IgD-negative memory B cell (primary cell): ENCODE data around the gene KCNQ1. TPM values are rescaled to one million over a fixed set of nuclear protein-coding genes. Genes with fewer than 3 reads are reported as not detected.

Experiments
- H3K27ac Mint-ChIP-seq, 3 donors: one replicate each; pipeline ENCODE4 v1.8.0; 2020 to 2022; ENCODE audit warnings: mild to moderate bottlenecking in 3 of 3, mixed read lengths in 3 of 3, moderate library complexity in 1 of 3
- H3K27me3 Mint-ChIP-seq: one replicate; pipeline ENCODE4 v1.8.0; 2021; ENCODE audit warnings: mixed read lengths
- H3K36me3 Mint-ChIP-seq: one replicate; pipeline ENCODE4 v1.8.0; 2020; ENCODE audit warnings: mild to moderate bottlenecking, mixed read lengths
- H3K4me1 Mint-ChIP-seq, 3 donors: one replicate each; pipeline ENCODE4 v1.8.0; 2020 to 2022; ENCODE audit warnings: mixed read lengths in 3 of 3, mild to moderate bottlenecking in 1 of 3
- H3K4me3 Mint-ChIP-seq, 4 donors: one replicate each; pipeline ENCODE4 v1.8.0; 2020 to 2022; ENCODE audit warnings: mild to moderate bottlenecking in 4 of 4, mixed read lengths in 4 of 4, moderate library complexity in 3 of 4
- H3K9me3 Mint-ChIP-seq, 3 donors: one replicate each; pipeline ENCODE4 v1.8.0; 2020 to 2021; ENCODE audit warnings: mixed read lengths in 3 of 3, mild to moderate bottlenecking in 1 of 3
- polyA plus RNA-seq: library from polyadenylated mRNA; unstranded; fragments of 300-500 nt; fragmentation: Illumina TruSeq; gene quantifications from one replicate; pipeline ENCODE4 v1.2.3, GENCODE V29; 2021

Gene KCNQ1
- polyA plus RNA-seq, 1 donor from 2014 or later, result 20.5 TPM

DNA sequence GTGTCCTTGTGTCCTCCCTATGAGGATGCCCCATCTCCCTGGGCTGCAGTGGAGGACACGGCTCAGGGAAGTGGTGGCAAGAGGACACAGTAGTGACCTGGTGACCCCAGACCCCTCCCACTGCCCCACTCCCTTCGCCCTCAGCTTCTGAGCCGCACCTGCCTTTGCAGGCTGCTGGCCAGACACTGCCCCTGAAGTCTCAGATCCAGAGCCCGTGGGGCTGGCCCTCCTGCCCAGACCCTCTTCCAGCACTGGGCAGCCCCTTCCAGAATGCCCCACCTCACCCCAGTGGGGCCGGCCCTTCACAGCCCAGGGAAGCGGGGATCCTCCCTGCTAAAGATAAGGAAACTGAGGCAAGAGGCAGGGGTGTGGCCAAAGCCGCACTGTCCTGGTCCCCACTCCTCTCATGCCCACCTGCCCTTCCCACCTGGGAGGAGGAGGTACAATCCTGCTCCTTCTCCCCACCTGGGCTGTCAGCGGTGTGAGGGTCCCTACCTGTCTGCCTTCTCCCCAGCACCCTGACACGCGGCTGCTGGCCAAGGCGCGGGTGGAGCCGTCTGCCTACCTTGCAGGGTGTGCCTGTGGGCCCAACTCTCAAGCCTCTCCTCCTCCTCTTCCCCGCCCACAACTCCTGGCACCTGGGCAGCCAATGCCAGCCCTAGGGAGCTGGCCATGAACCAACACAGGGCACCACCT is 17.8 kb upstream of the KCNQ1 start:
- H3K27me3 Mint-ChIP-seq, result no peaks in the 10 kb centered on the region
- no peak overlapping the region for H3K4me3 Mint-ChIP-seq
- no peak overlapping the region for H3K27ac Mint-ChIP-seq
- H3K36me3 Mint-ChIP-seq, result no peaks in the 10 kb centered on the region
- no peaks in the 10 kb centered on the region for H3K4me1 Mint-ChIP-seq
- no peaks in the 10 kb centered on the region for H3K9me3 Mint-ChIP-seq

GRCh38 chr11:2427721-2428321 is 17.0 kb upstream of the KCNQ1 start:
- H3K27ac Mint-ChIP-seq, result no peak overlapping the region
- no peaks in the 10 kb centered on the region for H3K36me3 Mint-ChIP-seq
- H3K27me3 Mint-ChIP-seq, result no peaks in the 10 kb centered on the region

DNA sequence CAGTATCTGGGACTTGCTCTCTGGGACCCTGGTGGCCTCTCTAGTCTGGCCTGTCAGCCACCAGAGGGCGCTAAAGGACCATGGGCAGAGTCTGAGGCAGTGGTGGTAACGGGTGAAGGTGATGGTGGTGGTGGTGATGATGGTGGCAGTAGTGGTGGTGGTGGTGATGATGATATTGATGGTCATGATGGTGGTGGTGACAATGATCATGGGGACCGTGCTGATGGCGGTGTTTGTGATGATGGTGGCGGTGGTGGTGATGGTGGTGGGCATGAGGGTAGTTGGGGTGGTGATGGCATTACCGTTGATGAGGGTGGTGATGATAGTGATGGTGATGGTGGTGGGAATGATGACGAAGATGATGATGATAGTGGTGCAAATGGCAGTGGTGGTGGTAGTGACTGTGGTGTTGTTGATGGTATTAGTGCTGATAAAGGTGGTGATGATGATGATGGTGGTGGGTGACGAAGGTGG is 16.4 kb upstream of the KCNQ1 start:
- no peak overlapping the region for H3K27ac Mint-ChIP-seq
- no peaks in the 10 kb centered on the region for H3K27me3 Mint-ChIP-seq
- no peak overlapping the region for H3K4me3 Mint-ChIP-seq
- H3K9me3 Mint-ChIP-seq, result no peaks in the 10 kb centered on the region
- no peaks in the 10 kb centered on the region for H3K36me3 Mint-ChIP-seq
- H3K4me1 Mint-ChIP-seq, result no peaks in the 10 kb centered on the region

More at GRCh38 chr11:2427721-2428321, 17.0 kb upstream of the KCNQ1 start:
- Mint-ChIP-seq H3K9me3 (no peaks in the 10 kb centered on the region), H3K4me3 (no peak overlapping the region), H3K4me1 (no peaks in the 10 kb centered on the region)

DNA sequence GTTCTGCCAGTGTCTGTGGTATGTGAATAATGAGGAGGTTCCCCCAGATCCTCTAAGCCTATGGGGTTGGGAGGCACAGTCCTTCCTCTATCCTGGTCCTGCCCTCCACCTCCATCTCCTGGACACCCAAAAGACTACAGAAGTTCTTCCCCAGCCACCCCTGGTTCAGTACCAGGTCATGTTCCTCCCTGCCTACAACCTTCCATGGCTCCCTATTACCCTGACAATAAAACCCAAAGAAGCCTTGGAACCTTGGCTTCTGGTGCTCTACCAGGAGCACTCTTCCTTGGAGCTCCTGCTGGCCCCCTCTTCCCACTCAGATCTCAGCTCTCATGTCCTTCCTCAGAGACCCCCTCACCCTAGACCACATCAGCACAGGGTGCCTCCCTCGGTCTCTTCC is 13.4 kb upstream of the KCNQ1 start:
- Mint-ChIP-seq H3K27ac (no peak overlapping the region), H3K36me3 (no peaks in the 10 kb centered on the region), H3K4me1 (no peaks in the 10 kb centered on the region), H3K27me3 (no peaks in the 10 kb centered on the region), H3K4me3 (no peak overlapping the region), H3K9me3 (no peaks in the 10 kb centered on the region)

GRCh38 chr11:2432171-2432621 is 12.6 kb upstream of the KCNQ1 start:
- Mint-ChIP-seq H3K27ac (no peak overlapping the region), H3K4me3 (no peak overlapping the region), H3K9me3 (no peaks in the 10 kb centered on the region), H3K4me1 (no peaks in the 10 kb centered on the region), H3K27me3 (no peaks in the 10 kb centered on the region), H3K36me3 (no peaks in the 10 kb centered on the region)

GRCh38 chr11:2432628-2433071 is 12.2 kb upstream of the KCNQ1 start:
- Mint-ChIP-seq H3K4me3 (no peak overlapping the region), H3K27me3 (peaks cover 2% of the 10 kb centered on the region), H3K4me1 (no peaks in the 10 kb centered on the region), H3K27ac (no peak overlapping the region), H3K36me3 (no peaks in the 10 kb centered on the region), H3K9me3 (no peaks in the 10 kb centered on the region)

DNA sequence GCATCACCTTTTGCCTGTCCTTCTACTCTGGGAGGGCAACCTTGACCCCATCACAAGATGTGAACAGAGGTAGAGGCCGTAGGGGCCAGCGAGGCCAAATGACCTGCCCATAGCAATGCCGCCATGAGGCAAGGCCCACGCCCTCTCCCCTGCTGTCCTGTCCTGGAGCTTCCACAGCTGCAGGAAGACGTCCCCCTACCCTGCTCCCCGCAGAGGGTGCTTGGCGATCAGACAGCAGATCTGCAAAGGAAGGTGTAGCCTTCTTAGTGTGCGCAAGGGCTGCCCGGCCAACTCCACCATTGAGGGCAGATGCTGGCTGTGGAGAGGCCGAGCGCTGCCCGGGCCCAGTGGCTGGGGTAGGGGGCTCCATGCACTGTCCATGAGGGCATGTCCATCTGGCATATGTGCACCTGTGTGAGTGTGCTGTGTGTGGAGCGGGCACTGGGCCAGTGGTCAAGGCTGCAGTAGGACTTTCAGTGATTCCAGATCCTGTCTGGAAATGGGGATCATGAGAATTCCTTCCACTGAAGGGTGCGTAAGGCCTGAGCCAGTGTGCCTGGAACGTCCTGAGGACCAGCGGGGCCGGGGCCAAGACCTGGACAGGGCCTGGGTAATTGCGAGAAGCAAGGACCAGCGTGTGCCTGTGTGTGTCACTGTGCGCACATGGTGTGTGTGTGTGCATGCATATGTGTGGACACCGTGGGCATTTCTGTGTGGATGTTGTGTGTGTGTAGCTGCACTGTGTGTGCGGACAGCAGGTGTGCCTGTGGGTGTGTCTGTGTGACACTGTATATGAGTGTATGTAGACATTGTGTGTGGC is 11.5 kb upstream of the KCNQ1 start:
- Mint-ChIP-seq H3K27ac (no peak overlapping the region), H3K36me3 (no peaks in the 10 kb centered on the region), H3K27me3 (peaks cover 2% of the 10 kb centered on the region), H3K4me3 (no peak overlapping the region), H3K4me1 (no peaks in the 10 kb centered on the region), H3K9me3 (no peaks in the 10 kb centered on the region)

DNA sequence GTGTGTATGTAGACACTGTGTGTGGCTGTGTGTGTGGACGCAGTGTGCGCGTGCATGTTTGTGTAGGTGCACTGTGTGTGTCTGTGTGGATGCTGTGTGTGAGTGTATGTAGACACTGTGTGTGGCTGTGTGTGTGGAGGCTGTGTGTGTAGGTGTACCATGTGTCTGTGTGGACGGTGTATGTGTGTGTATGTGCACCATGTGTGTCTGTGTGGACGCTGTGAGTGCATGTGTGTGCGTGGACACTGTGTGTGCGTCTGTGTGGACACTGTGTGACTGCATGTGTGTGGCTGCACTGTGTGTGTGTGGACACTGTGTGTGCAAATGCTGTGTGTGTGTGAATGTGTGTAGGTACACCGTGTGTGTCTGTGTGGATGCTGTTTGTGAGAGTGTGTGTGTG is 10.8 kb upstream of the KCNQ1 start:
- Mint-ChIP-seq H3K27me3 (peaks cover 2% of the 10 kb centered on the region), H3K36me3 (no peaks in the 10 kb centered on the region), H3K4me1 (no peaks in the 10 kb centered on the region), H3K9me3 (no peaks in the 10 kb centered on the region), H3K4me3 (no peak overlapping the region), H3K27ac (no peak overlapping the region)

- Mint-ChIP-seq H3K27me3 (peaks cover 2% of the 10 kb centered on the region), H3K36me3 (no peaks in the 10 kb centered on the region), H3K27ac (no peak overlapping the region), H3K9me3 (peaks cover 0 to 1% (median 0%) of the 10 kb centered on the region in 3 donors), H3K4me1 (no peaks in the 10 kb centered on the region), H3K4me3 (no peak overlapping the region)
Observed at GRCh38 chr11:2434506-2435255, 10.1 kb upstream of the KCNQ1 start.

DNA sequence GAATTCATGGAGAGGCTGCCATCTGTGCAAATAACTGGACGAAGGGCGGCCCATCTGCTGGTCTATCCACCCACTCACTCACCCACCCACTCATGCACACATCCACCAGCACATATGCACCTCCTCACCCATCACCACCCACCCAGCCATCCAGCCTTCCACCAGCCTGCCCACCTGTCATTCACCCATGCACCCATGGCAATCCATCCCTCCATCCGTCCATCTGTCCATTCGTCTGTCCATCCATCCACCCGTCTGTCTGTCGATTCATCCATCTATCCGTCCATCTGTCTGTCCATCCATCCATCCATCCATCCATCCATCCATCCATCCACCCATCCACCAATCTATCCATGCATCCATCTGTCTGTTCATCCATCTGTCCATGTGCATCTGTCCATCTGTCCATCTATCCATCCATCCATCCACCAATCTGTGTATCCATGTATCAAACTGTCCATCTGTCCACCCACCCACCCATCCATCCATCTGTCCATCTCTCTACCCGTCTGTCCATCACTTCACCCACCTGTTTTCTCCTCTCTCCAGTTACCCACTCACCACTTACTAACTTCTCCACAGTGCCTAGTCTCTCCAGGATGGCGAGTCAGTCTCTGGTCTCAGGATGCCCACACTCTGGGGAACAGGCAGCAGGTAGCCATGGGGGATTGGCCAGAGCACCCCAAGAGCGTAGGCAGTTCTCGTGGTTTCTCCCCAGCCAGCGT is 9.4 kb upstream of the KCNQ1 start:
- Mint-ChIP-seq H3K27me3 (peaks cover 2% of the 10 kb centered on the region), H3K4me1 (no peaks in the 10 kb centered on the region), H3K36me3 (no peaks in the 10 kb centered on the region), H3K27ac (no peak overlapping the region), H3K4me3 (no peak overlapping the region), H3K9me3 (peaks cover 0 to 5% (median 0%) of the 10 kb centered on the region in 3 donors)

GRCh38 chr11:2436013-2436520 is 8.7 kb upstream of the KCNQ1 start:
- Mint-ChIP-seq H3K27me3 (peaks cover 2% of the 10 kb centered on the region), H3K9me3 (peaks cover 0 to 5% (median 0%) of the 10 kb centered on the region in 3 donors), H3K27ac (no peak overlapping the region), H3K36me3 (no peaks in the 10 kb centered on the region), H3K4me1 (no peaks in the 10 kb centered on the region), H3K4me3 (no peak overlapping the region)

- Mint-ChIP-seq H3K27ac (no peak overlapping the region), H3K4me1 (no peaks in the 10 kb centered on the region), H3K9me3 (peaks cover 0 to 5% (median 0%) of the 10 kb centered on the region in 3 donors), H3K36me3 (no peaks in the 10 kb centered on the region), H3K4me3 (no peak overlapping the region), H3K27me3 (peaks cover 2% of the 10 kb centered on the region)
Observed at GRCh38 chr11:2436521-2437031, 8.2 kb upstream of the KCNQ1 start.

DNA sequence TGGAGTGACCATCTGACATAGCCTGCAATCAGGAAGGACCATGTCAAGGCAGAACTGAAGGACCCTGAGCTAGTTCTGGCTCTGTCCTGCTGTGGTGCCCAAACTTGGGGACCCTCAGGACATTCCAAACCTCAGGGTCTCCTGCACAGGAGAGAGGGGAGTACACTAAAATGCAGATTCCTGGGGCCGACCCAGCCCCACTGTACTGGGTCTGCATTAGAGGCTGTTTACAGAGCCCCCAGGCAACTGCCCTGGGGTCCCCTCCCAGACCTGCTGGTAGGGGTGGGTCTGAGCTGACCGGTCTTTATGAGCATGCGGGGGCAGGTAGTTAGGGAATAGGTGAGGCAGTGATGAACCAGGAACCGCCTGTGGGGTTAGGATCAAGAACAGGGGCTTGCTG is 7.3 kb upstream of the KCNQ1 start:
- H3K36me3 Mint-ChIP-seq, result no peaks in the 10 kb centered on the region
- H3K27me3 Mint-ChIP-seq, result peaks cover 2% of the 10 kb centered on the region
- H3K4me1 Mint-ChIP-seq, result peaks cover 0 to 2% (median 0%) of the 10 kb centered on the region in 3 donors
- no peak overlapping the region for H3K27ac Mint-ChIP-seq
- H3K9me3 Mint-ChIP-seq, result peaks cover 0 to 5% (median 0%) of the 10 kb centered on the region in 3 donors
- H3K4me3 Mint-ChIP-seq, result peak overlapping the region in 1 of 4 donors; percentile 20

- H3K27ac Mint-ChIP-seq, result no peak overlapping the region
- H3K27me3 Mint-ChIP-seq, result peaks cover 2% of the 10 kb centered on the region
- no peaks in the 10 kb centered on the region for H3K36me3 Mint-ChIP-seq
- H3K4me3 Mint-ChIP-seq, result peak overlapping the region in 1 of 4 donors; percentile 28
- H3K9me3 Mint-ChIP-seq, result peaks cover 0 to 5% (median 0%) of the 10 kb centered on the region in 3 donors
- peaks cover 0 to 5% (median 0%) of the 10 kb centered on the region in 3 donors for H3K4me1 Mint-ChIP-seq
Observed at GRCh38 chr11:2439820-2440219, 5.0 kb upstream of the KCNQ1 start.
